Heart left ventricle (tissue), 16 donors: Measurements from ENCODE around the gene AHNAK2. TPM values are rescaled to one million over a fixed set of nuclear protein-coding genes. Genes with fewer than 3 reads are reported as not detected.
"Not testable (repeated sequence)": the region's sequence is repeated elsewhere in the genome, so short reads cannot be mapped to it uniquely, and the experiment has no call there.

Source experiments
- ATAC-seq, 4 donors: fragments of 200-7000 bp; cut with Tn5 transposase; one replicate each; pipeline ENCODE4 v1.9.1; 2020 to 2022; ENCODE audit warnings: moderate library complexity in 4 of 4, mild to moderate bottlenecking in 3 of 4, moderate number of reproducible peaks in 1 of 4
- DNase-seq, 5 donors: peaks; one replicate each; pipeline ENCODE4 v3.0.0-alpha.2; 2020
- H3K27ac ChIP-seq, 12 donors: fragments of 200-600 bp; sonication (generic) in 4 of 12; one replicate each; pipeline versions ENCODE4 v1.5.0 to v1.8.0; 2016 to 2022; ENCODE audit warnings: mild to moderate bottlenecking in 2 of 12
- H3K27me3 ChIP-seq, 9 donors: fragments of 200-600 bp; sonication (generic) in 2 of 9; one replicate each; pipeline versions ENCODE4 v1.5.1 to v1.8.0; 2016 to 2022; ENCODE audit warnings: mild to moderate bottlenecking in 3 of 9
- H3K36me3 ChIP-seq, 9 donors: fragments of 200-600 bp; sonication (generic) in 2 of 9; one replicate each; pipeline versions ENCODE4 v1.5.0 to v1.8.0; 2018 to 2022; ENCODE audit warnings: mild to moderate bottlenecking in 2 of 9
- H3K4me1 ChIP-seq, 12 donors: fragments of 200-600 bp; sonication (generic) in 4 of 12; one replicate each; pipeline versions ENCODE4 v1.5.0 to v1.8.0; 2016 to 2022; ENCODE audit warnings: mild to moderate bottlenecking in 3 of 12
- H3K4me3 ChIP-seq, 12 donors: fragments of 200-600 bp; sonication (generic) in 4 of 12; one replicate each; pipeline versions ENCODE4 v1.5.0 to v1.8.0; 2017 to 2022; ENCODE audit warnings: mild to moderate bottlenecking in 9 of 12, moderate library complexity in 4 of 12
- H3K9me3 ChIP-seq, 12 donors: fragments of 200-600 bp; sonication (generic) in 4 of 12; one replicate each; pipeline versions ENCODE4 v1.5.0 to v1.8.0; 2016 to 2022; ENCODE audit warnings: mild to moderate bottlenecking in 1 of 12
- CTCF ChIP-seq, 12 donors: fragments of 200-600 bp; sonication (generic) in 4 of 12; IDR thresholded peaks; one replicate each; pipeline versions ENCODE4 v1.5.0 to v1.8.0; 2018 to 2022; ENCODE audit warnings: antibody characterized with exemption in 12 of 12, mild to moderate bottlenecking in 5 of 12
- POLR2A ChIP-seq, 2 donors: fragments of 450-650 bp; IDR thresholded peaks; one replicate each; pipeline ENCODE4 v1.6.1; 2017; ENCODE audit warnings: antibody characterized with exemption in 2 of 2, mild to moderate bottlenecking in 2 of 2, moderate library complexity in 2 of 2
- WGBS, 4 donors: extraction: QIAGEN DNeasy Blood & Tissue Kit in 2 of 4; methylation state at CpG; one replicate each; pipeline versions ENCODE4 v1.1.5 to v1.1.7; 2013 to 2018; 5-methylcytosine and 5-hydroxymethylcytosine counted together
- intact Hi-C, 10 donors: fragments of 100-400 bp; cut with DNase I; formaldehyde crosslinking; loops; one replicate each; pipeline versions ENCODE4 v1.11.1 to v1.14.2; 2022
- long read RNA-seq, 3 donors: library from polyadenylated mRNA; unstranded; transcript quantifications; one replicate each; pipeline ENCODE4 v2.0.0, GENCODE V29; 2020 to 2021
- polyA plus RNA-seq, 2 donors: library from polyadenylated mRNA; stranded (reverse); fragments of 200-250 nt; gene quantifications; one replicate each; pipeline ENCODE4 v1.2.3, GENCODE V29; 2013
- total RNA-seq, 9 donors: library from RNA; depleted of rRNA in 2 of 9; stranded (reverse); fragments of >200 nt in 2 of 9; fragmentation: NEBNext Ultra II Directional in 3 of 9; extraction: Animal tissue kit (Norgen Biotek cat#: 25700) in 3 of 9; gene quantifications; one replicate each; pipeline versions ENCODE4 v1.1.0 to v1.2.4, GENCODE V29; 2016 to 2023
- donor health status: ischemic (EF 13 %, LVEDD 7.1; RV severe dilation, severe dysfunction).
- donor health status: healthy with polysubstance abuse.
- donor health status: DM: no; HTN: yes; CAD: no.
- donor health status: DM: no; HTN: no; CAD: no.
- donor health status: ischemic (EF 25% LVEDD 6.9; RV normal size, moderate dysfunction).
- donor health status: ischemic (EF 25% LVEDD 5.7; RV mildly dilated, moderate dysfunction).
- donor health status: healthy.
- donor health status: DM: yes; HTN: yes; CAD: no.
- donor health status: ischemic (EF 35%, LVEDD 5.7; RV mildly dilated, moderate dysfunction).
- donor health status: nonischemic (EF 11% LVEDD 7.7; RV severe dilation, severe dysfunction).
- donor health status: DM: yes; HTN: yes; CAD: no.
- donor health status: PGD.
- donor health status: ischemic (EF 29% LVEDD 5.4; RV normal size, mild dysfunction).
- donor health status: nonischemic (EF 23%, LVEDD 6.1; RV moderate dilation, normal function).

The AHNAK2 gene
- total RNA-seq, result 10 to 100 TPM in 2 of 9 donors, 1 to 10 TPM in 7; 1.5 to 22.3 (median 3.7) TPM
- 1 to 10 TPM; 2.2 to 2.5 TPM for polyA plus RNA-seq
- long read RNA-seq, donor 1, partial matches to known transcripts, result 0 of 1 reads
- long read RNA-seq, donor 1, other reads (novel, unspliced or antisense), result 1 of 1 reads
- long read RNA-seq, donor 2, partial matches to known transcripts, result 0 of 9 reads
- long read RNA-seq, donor 2, other reads (novel, unspliced or antisense), result 9 of 9 reads
- long read RNA-seq, donor 3, result 0 reads

- no peaks in the 10 kb centered on the region for H3K36me3 ChIP-seq
- ATAC-seq (peak in 3 of 4 donors; percentile 68 to 81 (median 70)), DNase-seq (peak; percentile 74 to 89 (median 82))
- TF ChIP-seq CTCF (IDR thresholded peaks at IDR 0.05), result no peak
- no peak for TF ChIP-seq POLR2A (IDR thresholded peaks at IDR 0.05)
- peak within 1 kb of the TSS; percentile 7 to 66 (median 50) for H3K4me3 ChIP-seq
- no peaks in the 10 kb centered on the region for H3K9me3 ChIP-seq
- intact Hi-C loops, result loop anchor here in 9 of 10 donors (1.0 to 10.0 kb wide), 9 partner anchors 34 to 227 kb away; partner anchors contain the start of gene CDCA4 (in 1 of the 9)
- H3K27ac ChIP-seq, result peak within 1 kb of the TSS in 1 of 12 donors; percentile 53
- H3K27me3 ChIP-seq, result peaks cover 0 to 20% (median 0%) of the 10 kb centered on the region in 9 donors
- 2 to 7% (median 5%) methylated on average over 47 to 111 of the region's 111 CpGs for WGBS, 4 donors
- H3K4me1 ChIP-seq, result peaks cover 7 to 64% (median 42%) of the 10 kb centered on the region in 12 donors
Measured at GRCh38 chr14:104977681-104978653, at the start of gene AHNAK2. AHNAK2 (minus strand) TSS chr14:104978374; CDS start chr14:104978237, 137 bp downstream.

- not testable (repeated sequence) for H3K27ac ChIP-seq
Measured at GRCh38 chr14:105027718-105028117, 49.5 kb upstream of the AHNAK2 start.

GRCh38 chr14:105026802-105027563 lies 48.8 kb upstream of the AHNAK2 start:
- TF ChIP-seq POLR2A (IDR thresholded peaks at IDR 0.05), result no peak
- TF ChIP-seq CTCF (IDR thresholded peaks at IDR 0.05), result no peak
- H3K27ac ChIP-seq, result peak overlapping the region in 1 of 12 donors; percentile 84
- peaks cover 0 to 4% (median 0%) of the 10 kb centered on the region in 9 donors for H3K27me3 ChIP-seq
- no peak for ATAC-seq
- no peaks in the 10 kb centered on the region for H3K36me3 ChIP-seq
- intact Hi-C loops, result loop anchor here in 1 of 10 donors (5.0 kb wide), 1 partner anchor 40 kb away; the partner anchor contains the start of gene CLBA1
- no peak overlapping the region for H3K4me3 ChIP-seq
- H3K9me3 ChIP-seq, result no peaks in the 10 kb centered on the region
- no peak for DNase-seq
- H3K4me1 ChIP-seq, result peaks cover 0 to 49% (median 3%) of the 10 kb centered on the region in 12 donors
- 11 to 29% (median 20%) methylated on average over 1 of the region's 1 CpG for WGBS, 4 donors

More at GRCh38 chr14:105027718-105028117, 49.5 kb upstream of the AHNAK2 start:
- intact Hi-C loops, result loop anchor here in 1 of 10 donors (5.0 kb wide), 1 partner anchor 40 kb away; the partner anchor contains the start of gene CLBA1
- H3K4me1 ChIP-seq, result peaks cover 0 to 48% (median 0%) of the 10 kb centered on the region in 12 donors
- WGBS, 4 donors, result 76 to 91% (median 83%) methylated on average over 4 of the region's 4 CpGs
- H3K36me3 ChIP-seq, H3K9me3 ChIP-seq, H3K27me3 ChIP-seq, H3K4me3 ChIP-seq, ATAC-seq, DNase-seq: not testable (repeated sequence)
